HepG2 (cell line): ENCODE results near the gene TOMM6. TPM values are rescaled to one million over a fixed set of nuclear protein-coding genes. Genes with fewer than 3 reads are reported as not detected.

Experiments used
- CENPT ChIP-seq: sonication (generic); formaldehyde crosslinking; IDR thresholded peaks from 2 replicates; pipeline ENCODE4 v1.8.0; 2022; ENCODE audit warnings: low read depth, mild to moderate bottlenecking, moderate library complexity, missing genetic modification reagents
- ELF1 ChIP-seq: sonication (generic); formaldehyde crosslinking; IDR thresholded peaks from 2 replicates; pipeline ENCODE4 v1.4.0; 2020; ENCODE audit warnings: missing genetic modification reagents
- HIVEP1 ChIP-seq: sonication (generic); formaldehyde crosslinking; IDR thresholded peaks from 2 replicates; pipeline ENCODE4 v1.4.0; 2020; ENCODE audit warnings: mild to moderate bottlenecking, missing genetic modification reagents
- MEF2D ChIP-seq: sonication (generic); formaldehyde crosslinking; IDR thresholded peaks from 2 replicates; pipeline ENCODE4 v1.5.1; 2020; ENCODE audit warnings: mild to moderate bottlenecking, missing genetic modification reagents
- NFYC ChIP-seq: IDR thresholded peaks from 2 replicates; pipeline ENCODE4 v1.6.1; 2016; ENCODE audit warnings: missing genetic modification reagents, missing compliant biosample characterization
- ZFP82 ChIP-seq: sonication (generic); formaldehyde crosslinking; IDR thresholded peaks from 2 replicates; pipeline ENCODE4 v1.5.1; 2020; ENCODE audit warnings: mild to moderate bottlenecking, missing genetic modification reagents, borderline replicate concordance
- ZNF30 ChIP-seq: sonication (generic); formaldehyde crosslinking; IDR thresholded peaks from 2 replicates; pipeline ENCODE4 v1.5.0; 2020; ENCODE audit warnings: mild to moderate bottlenecking, missing genetic modification reagents
- ZNF33B ChIP-seq: sonication (generic); formaldehyde crosslinking; IDR thresholded peaks from 2 replicates; pipeline ENCODE4 v1.5.1; 2020; ENCODE audit warnings: mild to moderate bottlenecking, missing genetic modification reagents
- ZNF44 ChIP-seq: sonication (generic); formaldehyde crosslinking; IDR thresholded peaks from 2 replicates; pipeline ENCODE4 v1.5.1; 2020; ENCODE audit warnings: mild to moderate bottlenecking, missing genetic modification reagents
- ZNF543 ChIP-seq: sonication (generic); formaldehyde crosslinking; IDR thresholded peaks from 2 replicates; pipeline ENCODE4 v1.4.0; 2020; ENCODE audit warnings: mild to moderate bottlenecking, missing genetic modification reagents
- ZNF558 ChIP-seq: sonication (generic); formaldehyde crosslinking; IDR thresholded peaks from 2 replicates; pipeline ENCODE4 v1.9.0; 2022; ENCODE audit warnings: mild to moderate bottlenecking, missing genetic modification reagents, borderline replicate concordance
- ZNF672 ChIP-seq: sonication (generic); formaldehyde crosslinking; IDR thresholded peaks from 2 replicates; pipeline ENCODE4 v1.8.1; 2022; ENCODE audit warnings: missing genetic modification reagents
- polyA plus RNA-seq, 8 experiments: library from polyadenylated mRNA; depleted of rRNA in 3 of 8; stranded (reverse) in 7 of 8; unstranded in 1 of 8; fragments of >200 nt; fragmentation: Illumina TruSeq in 4 of 8; extraction: Trizol in 4 of 8; gene quantifications; 2 replicates each; pipeline versions ENCODE4 v1.2.1 to v1.2.3, GENCODE V29; 2011 to 2016; ENCODE audit warnings: low read depth in 4 of 8, missing spikeins in 1 of 8, mixed read lengths in 1 of 8; ENCODE audit not compliant: insufficient read depth in 1 of 8
- total RNA-seq, 5 experiments: library from RNA; depleted of rRNA; stranded (reverse); fragments of >200 nt; fragmentation: Illumina TruSeq; extraction: Trizol; gene quantifications; 2 replicates each; pipeline ENCODE4 v1.2.3, GENCODE V29; 2016; ENCODE audit warnings: low read depth in 1 of 5
- TF ChIP-seq, protein P1 (sequence below): sonication (generic); formaldehyde crosslinking; IDR thresholded peaks from 2 replicates; pipeline ENCODE4 v1.4.0; 2020; ENCODE audit warnings: mild to moderate bottlenecking, missing genetic modification reagents
- TF ChIP-seq, protein P2 (sequence below): sonication (generic); formaldehyde crosslinking; IDR thresholded peaks from 2 replicates; pipeline ENCODE4 v1.5.0; 2020; ENCODE audit warnings: mild to moderate bottlenecking, missing genetic modification reagents, borderline replicate concordance
- TF ChIP-seq, protein P3 (sequence below): sonication (generic); formaldehyde crosslinking; conservative IDR thresholded peaks from 2 replicates; pipeline ENCODE4 v1.8.1; 2023; ENCODE audit warnings: missing genetic modification reagents
- TF ChIP-seq, protein P4 (sequence below): sonication (generic); formaldehyde crosslinking; IDR thresholded peaks from 2 replicates; pipeline ENCODE4 v1.4.0; 2020; ENCODE audit warnings: missing genetic modification reagents, borderline replicate concordance
- TF ChIP-seq, protein P5 (sequence below): sonication (generic); formaldehyde crosslinking; IDR thresholded peaks from 2 replicates; pipeline ENCODE4 v1.4.0; 2020; ENCODE audit warnings: mild to moderate bottlenecking, missing genetic modification reagents, borderline replicate concordance

Gene TOMM6
- total and polyA plus RNA-seq, 2 of the 13 experiments (the other 11 are each of a cell fraction or from before 2014, with no cell fraction given): 320 to 321 TPM

DNA sequence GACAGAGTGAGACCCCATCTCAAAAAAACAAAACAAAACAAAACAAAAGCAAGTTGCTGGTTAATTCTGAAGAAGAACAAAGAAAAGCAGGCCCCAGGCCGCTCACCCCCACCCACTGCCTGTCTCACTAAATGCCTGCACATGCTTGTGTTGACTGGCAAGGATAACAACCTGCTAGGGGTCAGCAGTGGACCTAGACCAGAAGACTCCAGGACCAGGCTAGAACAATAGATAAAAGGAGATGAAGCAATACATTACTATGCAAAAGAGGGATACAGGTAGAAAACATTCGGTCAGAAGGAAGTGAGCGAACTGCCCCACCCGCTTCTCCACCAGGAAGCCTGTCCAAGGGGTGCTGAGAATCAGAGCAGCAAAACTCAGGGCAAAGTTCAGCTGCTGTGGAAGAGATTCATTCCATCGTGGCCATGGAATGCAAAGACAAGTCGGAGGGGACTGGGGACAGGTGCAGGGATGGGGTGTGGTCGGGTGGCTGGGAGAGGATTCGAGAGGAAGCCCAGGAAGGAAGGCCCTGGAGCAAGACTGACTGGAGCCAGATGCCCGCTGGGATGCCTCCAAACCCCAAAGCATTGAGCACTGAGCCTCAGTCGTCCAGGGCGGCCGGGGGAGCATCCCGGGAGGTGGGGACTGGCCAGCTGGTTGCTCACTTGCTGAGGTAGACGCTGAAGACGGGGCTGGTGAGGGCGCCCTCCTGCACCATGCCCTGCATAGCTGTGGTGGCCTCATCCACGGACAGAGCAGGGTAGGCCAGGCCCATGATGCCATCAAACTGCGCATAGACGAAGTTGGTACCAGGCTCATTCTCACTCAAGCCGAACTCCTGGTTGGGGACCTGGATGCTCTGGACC lies 45.6 kb upstream of the TOMM6 start (continued):
- TF ChIP-seq, protein P1, sequence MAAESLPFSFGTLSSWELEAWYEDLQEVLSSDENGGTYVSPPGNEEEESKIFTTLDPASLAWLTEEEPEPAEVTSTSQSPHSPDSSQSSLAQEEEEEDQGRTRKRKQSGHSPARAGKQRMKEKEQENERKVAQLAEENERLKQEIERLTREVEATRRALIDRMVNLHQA (CRISPR knock-in tag): no peak
- no peak for TF ChIP-seq ZNF44
- TF ChIP-seq ZNF30 (CRISPR knock-in tag): no peak
- TF ChIP-seq, protein P2, sequence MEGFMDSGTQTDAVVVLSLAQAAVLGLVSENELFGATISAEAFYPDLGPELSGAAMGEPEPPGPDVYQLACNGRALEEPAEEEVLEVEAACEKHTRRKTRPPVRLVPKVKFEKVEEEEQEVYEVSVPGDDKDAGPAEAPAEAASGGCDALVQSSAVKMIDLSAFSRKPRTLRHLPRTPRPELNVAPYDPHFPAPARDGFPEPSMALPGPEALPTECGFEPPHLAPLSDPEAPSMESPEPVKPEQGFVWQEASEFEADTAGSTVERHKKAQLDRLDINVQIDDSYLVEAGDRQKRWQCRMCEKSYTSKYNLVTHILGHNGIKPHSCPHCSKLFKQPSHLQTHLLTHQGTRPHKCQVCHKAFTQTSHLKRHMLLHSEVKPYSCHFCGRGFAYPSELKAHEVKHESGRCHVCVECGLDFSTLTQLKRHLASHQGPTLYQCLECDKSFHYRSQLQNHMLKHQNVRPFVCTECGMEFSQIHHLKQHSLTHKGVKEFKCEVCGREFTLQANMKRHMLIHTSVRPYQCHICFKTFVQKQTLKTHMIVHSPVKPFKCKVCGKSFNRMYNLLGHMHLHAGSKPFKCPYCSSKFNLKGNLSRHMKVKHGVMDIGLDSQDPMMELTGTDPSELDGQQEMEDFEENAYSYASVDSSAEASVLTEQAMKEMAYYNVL: no peak
- no peak for TF ChIP-seq ZFP82 (CRISPR knock-in tag)
- TF ChIP-seq, protein P3, sequence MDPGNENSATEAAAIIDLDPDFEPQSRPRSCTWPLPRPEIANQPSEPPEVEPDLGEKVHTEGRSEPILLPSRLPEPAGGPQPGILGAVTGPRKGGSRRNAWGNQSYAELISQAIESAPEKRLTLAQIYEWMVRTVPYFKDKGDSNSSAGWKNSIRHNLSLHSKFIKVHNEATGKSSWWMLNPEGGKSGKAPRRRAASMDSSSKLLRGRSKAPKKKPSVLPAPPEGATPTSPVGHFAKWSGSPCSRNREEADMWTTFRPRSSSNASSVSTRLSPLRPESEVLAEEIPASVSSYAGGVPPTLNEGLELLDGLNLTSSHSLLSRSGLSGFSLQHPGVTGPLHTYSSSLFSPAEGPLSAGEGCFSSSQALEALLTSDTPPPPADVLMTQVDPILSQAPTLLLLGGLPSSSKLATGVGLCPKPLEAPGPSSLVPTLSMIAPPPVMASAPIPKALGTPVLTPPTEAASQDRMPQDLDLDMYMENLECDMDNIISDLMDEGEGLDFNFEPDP (CRISPR knock-in tag): no peak
- TF ChIP-seq ELF1: peak; percentile 59; the same call in 1 of the 2 replicates
- no peak for TF ChIP-seq ZNF543 (CRISPR knock-in tag)
- TF ChIP-seq MEF2D (CRISPR knock-in tag): no peak
- no peak for TF ChIP-seq ZNF672
- no peak for TF ChIP-seq HIVEP1
- no peak; the same call in 1 of the 2 replicates for TF ChIP-seq NFYC
- TF ChIP-seq, protein P4, sequence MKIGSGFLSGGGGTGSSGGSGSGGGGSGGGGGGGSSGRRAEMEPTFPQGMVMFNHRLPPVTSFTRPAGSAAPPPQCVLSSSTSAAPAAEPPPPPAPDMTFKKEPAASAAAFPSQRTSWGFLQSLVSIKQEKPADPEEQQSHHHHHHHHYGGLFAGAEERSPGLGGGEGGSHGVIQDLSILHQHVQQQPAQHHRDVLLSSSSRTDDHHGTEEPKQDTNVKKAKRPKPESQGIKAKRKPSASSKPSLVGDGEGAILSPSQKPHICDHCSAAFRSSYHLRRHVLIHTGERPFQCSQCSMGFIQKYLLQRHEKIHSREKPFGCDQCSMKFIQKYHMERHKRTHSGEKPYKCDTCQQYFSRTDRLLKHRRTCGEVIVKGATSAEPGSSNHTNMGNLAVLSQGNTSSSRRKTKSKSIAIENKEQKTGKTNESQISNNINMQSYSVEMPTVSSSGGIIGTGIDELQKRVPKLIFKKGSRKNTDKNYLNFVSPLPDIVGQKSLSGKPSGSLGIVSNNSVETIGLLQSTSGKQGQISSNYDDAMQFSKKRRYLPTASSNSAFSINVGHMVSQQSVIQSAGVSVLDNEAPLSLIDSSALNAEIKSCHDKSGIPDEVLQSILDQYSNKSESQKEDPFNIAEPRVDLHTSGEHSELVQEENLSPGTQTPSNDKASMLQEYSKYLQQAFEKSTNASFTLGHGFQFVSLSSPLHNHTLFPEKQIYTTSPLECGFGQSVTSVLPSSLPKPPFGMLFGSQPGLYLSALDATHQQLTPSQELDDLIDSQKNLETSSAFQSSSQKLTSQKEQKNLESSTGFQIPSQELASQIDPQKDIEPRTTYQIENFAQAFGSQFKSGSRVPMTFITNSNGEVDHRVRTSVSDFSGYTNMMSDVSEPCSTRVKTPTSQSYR (CRISPR knock-in tag): 0 out of 2 replicates have a peak, but pooled peaks have one; percentile 44
- TF ChIP-seq, protein P5, sequence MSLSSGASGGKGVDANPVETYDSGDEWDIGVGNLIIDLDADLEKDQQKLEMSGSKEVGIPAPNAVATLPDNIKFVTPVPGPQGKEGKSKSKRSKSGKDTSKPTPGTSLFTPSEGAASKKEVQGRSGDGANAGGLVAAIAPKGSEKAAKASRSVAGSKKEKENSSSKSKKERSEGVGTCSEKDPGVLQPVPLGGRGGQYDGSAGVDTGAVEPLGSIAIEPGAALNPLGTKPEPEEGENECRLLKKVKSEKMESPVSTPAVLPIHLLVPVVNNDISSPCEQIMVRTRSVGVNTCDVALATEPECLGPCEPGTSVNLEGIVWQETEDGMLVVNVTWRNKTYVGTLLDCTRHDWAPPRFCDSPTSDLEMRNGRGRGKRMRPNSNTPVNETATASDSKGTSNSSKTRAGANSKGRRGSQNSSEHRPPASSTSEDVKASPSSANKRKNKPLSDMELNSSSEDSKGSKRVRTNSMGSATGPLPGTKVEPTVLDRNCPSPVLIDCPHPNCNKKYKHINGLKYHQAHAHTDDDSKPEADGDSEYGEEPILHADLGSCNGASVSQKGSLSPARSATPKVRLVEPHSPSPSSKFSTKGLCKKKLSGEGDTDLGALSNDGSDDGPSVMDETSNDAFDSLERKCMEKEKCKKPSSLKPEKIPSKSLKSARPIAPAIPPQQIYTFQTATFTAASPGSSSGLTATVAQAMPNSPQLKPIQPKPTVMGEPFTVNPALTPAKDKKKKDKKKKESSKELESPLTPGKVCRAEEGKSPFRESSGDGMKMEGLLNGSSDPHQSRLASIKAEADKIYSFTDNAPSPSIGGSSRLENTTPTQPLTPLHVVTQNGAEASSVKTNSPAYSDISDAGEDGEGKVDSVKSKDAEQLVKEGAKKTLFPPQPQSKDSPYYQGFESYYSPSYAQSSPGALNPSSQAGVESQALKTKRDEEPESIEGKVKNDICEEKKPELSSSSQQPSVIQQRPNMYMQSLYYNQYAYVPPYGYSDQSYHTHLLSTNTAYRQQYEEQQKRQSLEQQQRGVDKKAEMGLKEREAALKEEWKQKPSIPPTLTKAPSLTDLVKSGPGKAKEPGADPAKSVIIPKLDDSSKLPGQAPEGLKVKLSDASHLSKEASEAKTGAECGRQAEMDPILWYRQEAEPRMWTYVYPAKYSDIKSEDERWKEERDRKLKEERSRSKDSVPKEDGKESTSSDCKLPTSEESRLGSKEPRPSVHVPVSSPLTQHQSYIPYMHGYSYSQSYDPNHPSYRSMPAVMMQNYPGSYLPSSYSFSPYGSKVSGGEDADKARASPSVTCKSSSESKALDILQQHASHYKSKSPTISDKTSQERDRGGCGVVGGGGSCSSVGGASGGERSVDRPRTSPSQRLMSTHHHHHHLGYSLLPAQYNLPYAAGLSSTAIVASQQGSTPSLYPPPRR: no peak
- no peak for TF ChIP-seq CENPT
- TF ChIP-seq ZNF33B: no peak
- TF ChIP-seq ZNF558 (CRISPR knock-in tag): no peak
